ENCODE data around the gene ZFP91.

Gene ZFP91

GRCh38 chr11:58656348-58656747, 77.5 kb downstream of the ZFP91 start:
- DNase-seq (ENCODE audit: extremely low spot score, insufficient read length, low read depth) (no peak), FAIRE-seq (no peak)

DNA sequence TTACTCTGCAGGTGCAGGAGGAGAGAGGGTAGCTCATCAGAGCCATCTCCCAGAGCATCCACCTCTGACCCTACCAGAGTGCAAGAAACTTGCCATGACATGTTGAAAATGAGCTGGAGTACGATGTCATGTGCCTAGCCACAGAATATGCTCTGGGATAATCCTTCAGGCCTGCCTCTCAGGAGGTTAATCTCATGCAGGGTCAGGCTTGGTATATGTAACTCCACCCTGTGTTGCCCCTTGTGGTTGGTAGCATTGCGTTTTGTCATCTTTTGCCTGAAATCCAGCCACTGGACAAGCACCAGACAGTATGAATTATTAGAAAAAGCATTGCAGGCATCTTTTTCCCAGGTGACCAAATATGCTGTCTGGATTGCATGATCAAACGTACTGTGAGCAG, 79.8 kb downstream of the ZFP91 start:
- no peak for DNase-seq (ENCODE audit: extremely low spot score, insufficient read length, low read depth)
- FAIRE-seq = no peak

- DNase-seq (ENCODE audit: extremely low spot score, insufficient read length, low read depth) = no peak
- FAIRE-seq = no peak
Measured at GRCh38 chr11:58659404-58659803, 80.5 kb downstream of the ZFP91 start.

GRCh38 chr11:58659910-58660570, 81.2 kb downstream of the ZFP91 start:
- no peak for DNase-seq (ENCODE audit: extremely low spot score, insufficient read length, low read depth)
- FAIRE-seq = no peak

Measured in GM18507 (cell line).